Ovary (tissue), 9 donors: ENCODE data around the gene PNPLA5. TPM values are rescaled to one million over a fixed set of nuclear protein-coding genes. Genes with fewer than 3 reads are reported as not detected.

ENCODE experiments used
- DNase-seq, 5 donors: peaks; one replicate each; pipeline ENCODE4 v3.0.0-alpha.2; 2019 to 2020
- H3K27ac ChIP-seq, 2 donors: fragments of 200-600 bp; one replicate each; pipeline versions ENCODE4 v1.5.1 to v1.8.0; 2019 to 2022
- H3K27me3 ChIP-seq: fragments of 200-600 bp; one replicate; pipeline ENCODE4 v1.8.0; 2022
- H3K36me3 ChIP-seq: fragments of 200-600 bp; sonication (generic); one replicate; pipeline ENCODE4 v1.5.1; 2019
- H3K4me1 ChIP-seq: one replicate; pipeline ENCODE4 v1.8.1; 2013; ENCODE audit warnings: mild to moderate bottlenecking, moderate library complexity; ENCODE audit not compliant: insufficient read depth
- H3K4me3 ChIP-seq: fragments of 200-600 bp; sonication (generic); one replicate; pipeline ENCODE4 v1.5.1; 2017
- H3K9me3 ChIP-seq, 2 donors: fragments of 200-600 bp in 1 of 2; sonication (generic) in 1 of 2; one replicate each; pipeline versions ENCODE4 v1.5.1 to v1.8.1; 2013 to 2019; ENCODE audit warnings: mild to moderate bottlenecking in 1 of 2, moderate library complexity in 1 of 2
- CTCF ChIP-seq, 3 donors: fragments of 450-650 bp in 2 of 3; fragments of 200-600 bp in 1 of 3; IDR thresholded peaks; one replicate each; pipeline versions ENCODE4 v1.5.1 to v1.8.0; 2016 to 2022; ENCODE audit warnings: antibody characterized with exemption in 3 of 3, mild to moderate bottlenecking in 1 of 3
- EP300 ChIP-seq: sonication (generic); formaldehyde crosslinking; IDR thresholded peaks from one replicate; pipeline ENCODE4 v1.6.1; 2017; ENCODE audit warnings: antibody characterized with exemption
- POLR2A ChIP-seq: fragments of 450-650 bp; IDR thresholded peaks from one replicate; pipeline ENCODE4 v1.6.1; 2017; ENCODE audit warnings: antibody characterized with exemption, mild to moderate bottlenecking, moderate library complexity
- WGBS, 3 donors: extraction: QIAGEN DNeasy Blood & Tissue Kit in 1 of 3; methylation state at CpG; one replicate each; pipeline versions ENCODE4 v1.1.5 to v1.1.7; 2013 to 2017; 5-methylcytosine and 5-hydroxymethylcytosine counted together
- intact Hi-C, 4 donors: fragments of 100-400 bp; cut with DNase I; formaldehyde crosslinking; loops; one replicate each; pipeline versions ENCODE4 v1.11.0 to v1.15.1; 2022 to 2023
- polyA plus RNA-seq, 2 donors: library from polyadenylated mRNA; stranded (reverse); fragments of 200-250 nt in 1 of 2; fragments of 350-450 nt in 1 of 2; fragmentation: Illumina TruSeq in 1 of 2; extraction: RNeasy Lipid Tissue Mini Kit (QIAGEN cat#74804) in 1 of 2; gene quantifications; one replicate each; pipeline ENCODE4 v1.2.3, GENCODE V29; 2013 to 2014
- total RNA-seq, 7 donors: library from RNA; depleted of rRNA in 2 of 7; stranded (reverse); fragments of >200 nt in 2 of 7; fragmentation: NEBNext Ultra II Directional in 3 of 7; extraction: Animal tissue kit (Norgen Biotek cat#: 25700) in 3 of 7; gene quantifications; one replicate each; pipeline versions ENCODE4 v1.1.0 to v1.2.4, GENCODE V29; 2016 to 2023
- donor health status: DM: no; HTN: no; CAD: no; lungs with moderate emphysema.
- donor health status: DM: no; HTN: no; CAD: no.
- donor health status: Bipolar disorder and iron deficiency.
- donor health status: DM: yes; HTN: yes; CAD: no.
- donor health status: DM: no; HTN: no; CAD: no.
- donor health status: DM: yes; HTN: yes; CAD: no.

PNPLA5 gene
- total and polyA plus RNA-seq, 9 donors = 0.10 TPM; not detected in 8

GRCh38 chr22:43831561-43832392 is 60.0 kb downstream of the PNPLA5 start:
- no peaks in the 10 kb centered on the region for H3K27me3 ChIP-seq
- intact Hi-C loops = no loop called here
- TF ChIP-seq CTCF (IDR thresholded peaks at IDR 0.05) = no peak
- no peak for TF ChIP-seq POLR2A
- TF ChIP-seq EP300 = no peak
- no peak overlapping the region for H3K27ac ChIP-seq
- no peaks in the 10 kb centered on the region for H3K36me3 ChIP-seq
- WGBS, 3 donors = 93 to 95% (median 95%) methylated on average over 33 of the region's 33 CpGs
- H3K4me3 ChIP-seq = no peak overlapping the region
- no peak for DNase-seq
- no peaks in the 10 kb centered on the region for H3K9me3 ChIP-seq
- H3K4me1 ChIP-seq = peaks cover 9% of the 10 kb centered on the region

DNA sequence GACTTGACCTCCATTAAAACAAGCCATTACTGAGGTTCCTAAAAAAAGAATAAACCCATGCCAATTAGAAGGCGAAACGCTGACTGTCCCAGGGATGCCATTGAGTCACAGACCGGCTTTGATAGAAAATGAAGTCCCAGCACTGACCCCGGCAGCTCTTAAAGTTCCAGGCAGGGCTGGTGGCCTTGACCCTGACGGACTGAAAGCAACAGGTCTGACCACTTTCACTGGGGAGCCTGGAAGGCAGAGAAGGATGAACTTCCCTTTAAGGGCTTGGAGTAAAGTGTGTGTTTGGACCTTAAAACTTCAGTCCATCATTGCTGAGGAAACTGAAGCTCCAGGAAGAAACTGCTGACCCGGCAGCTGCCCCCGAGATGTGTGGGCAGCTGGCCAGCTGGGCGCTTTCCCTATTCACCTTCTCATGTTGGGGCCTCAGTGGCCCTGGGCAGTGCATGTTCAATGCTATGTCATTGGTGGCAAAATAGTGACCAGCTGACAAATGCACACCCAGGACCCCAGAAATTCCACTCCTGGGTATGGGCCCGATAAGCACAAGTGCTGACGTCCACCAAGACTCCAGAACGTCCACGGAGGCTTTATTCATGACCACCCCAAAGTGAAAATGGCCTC is 60.8 kb downstream of the PNPLA5 start:
- WGBS, 3 donors = 66 to 67% (median 67%) methylated on average over 12 of the region's 12 CpGs
- intact Hi-C loops = no loop called here
- TF ChIP-seq EP300 (no peak), POLR2A (no peak)
- Histone ChIP-seq H3K36me3 (no peaks in the 10 kb centered on the region), H3K4me1 (peaks cover 11% of the 10 kb centered on the region), H3K27me3 (no peaks in the 10 kb centered on the region), H3K9me3 (no peaks in the 10 kb centered on the region), H3K27ac (no peak overlapping the region), H3K4me3 (no peak overlapping the region)
- DNase-seq = peak in 2 of 5 donors; percentile 11 to 40

GRCh38 chr22:43829904-43830851 is 61.6 kb downstream of the PNPLA5 start:
- TF ChIP-seq EP300 (no peak), CTCF (IDR thresholded peaks at IDR 0.05) (no peak), POLR2A (no peak)
- Histone ChIP-seq H3K36me3 (no peaks in the 10 kb centered on the region), H3K4me1 (peaks cover 11% of the 10 kb centered on the region), H3K27ac (no peak overlapping the region), H3K4me3 (no peak overlapping the region), H3K9me3 (no peaks in the 10 kb centered on the region), H3K27me3 (no peaks in the 10 kb centered on the region)
- peak in 1 of 5 donors; percentile 58 for DNase-seq
- 53 to 71% (median 64%) methylated on average over 30 to 33 of the region's 33 CpGs for WGBS, 3 donors
- intact Hi-C loops = loop anchor here in 1 of 4 donors (10.0 kb wide), 1 partner anchor 435 kb away; no protein-coding TSS in a partner anchor

Other genes starting within 250 kb of the PNPLA5 start
- 10 to 100 TPM in 1 of 7 donors, 1 to 10 TPM in 6; 4.7 to 17.5 (median 7.2) TPM for gene EFCAB6, start 79.7 kb downstream of the PNPLA5 start, total RNA-seq
- 1 to 10 TPM in 1 of 2 donors, under 1 TPM in 1; 1.00 to 2.5 TPM for gene EFCAB6, start 79.7 kb downstream of the PNPLA5 start, polyA plus RNA-seq
- 1 to 10 TPM in 6 of 7 donors, under 1 TPM in 1; 0.36 to 3.5 (median 1.8) TPM for gene SULT4A1, start 29.5 kb downstream of the PNPLA5 start, total RNA-seq
- gene SULT4A1, start 29.5 kb downstream of the PNPLA5 start, polyA plus RNA-seq = 1 to 10 TPM; 1.5 to 1.9 TPM
- gene PNPLA3, start 31.8 kb upstream of the PNPLA5 start, total RNA-seq = 1 to 10 TPM in 4 of 7 donors, under 1 TPM in 3; 0.45 to 4.1 (median 1.3) TPM
- gene PNPLA3, start 31.8 kb upstream of the PNPLA5 start, polyA plus RNA-seq = 1 to 10 TPM in 1 of 2 donors, under 1 TPM in 1; 0.31 to 8.0 TPM
- 10 to 100 TPM; 18.0 to 47.3 (median 42.4) TPM for gene SAMM50, start 63.4 kb upstream of the PNPLA5 start, total RNA-seq
- gene SAMM50, start 63.4 kb upstream of the PNPLA5 start, polyA plus RNA-seq = 10 to 100 TPM; 34.4 to 60.2 TPM
- 10 to 100 TPM; 12.3 to 62.9 (median 40.0) TPM for gene PARVB, start 132.3 kb upstream of the PNPLA5 start, total RNA-seq
- 10 to 100 TPM; 23.0 to 29.6 TPM for gene PARVB, start 132.3 kb upstream of the PNPLA5 start, polyA plus RNA-seq